ENCODE results near the gene CTBP2. TPM values are rescaled to one million over a fixed set of nuclear protein-coding genes. Genes with fewer than 3 reads are reported as not detected.

The CTBP2 gene
- total RNA-seq, 6 experiments from 2014 or later, result 3.2 to 8.2 (median 5.4) TPM

GRCh38 chr10:125087897-125088215, 72.5 kb downstream of the CTBP2 start:
- TF ChIP-seq CTCF (IDR thresholded peaks at IDR 0.05) (no peak), POLR2A (IDR thresholded peaks at IDR 0.05) (no peak)
- ATAC-seq, result no peak
- peaks cover 0 to 14% (median 6%) of the 10 kb centered on the region in 4 donors for H3K4me1 ChIP-seq
- no peak overlapping the region for H3K27ac ChIP-seq
- no peaks in the 10 kb centered on the region for H3K9me3 ChIP-seq
- intact Hi-C loops (cut with DNase I), result no loop called here
- no peak overlapping the region for H3K4me3 ChIP-seq
- H3K27me3 ChIP-seq, result no peaks in the 10 kb centered on the region
- no peak for DNase-seq
- WGBS (ENCODE audit: insufficient coverage, low coverage, low lambda C conversion rate, missing lambda C conversion rate), result 77% methylated on average over 7 of the region's 10 CpGs
- H3K36me3 ChIP-seq, result no peaks in the 10 kb centered on the region

GRCh38 chr10:125087191-125087896, 73.0 kb downstream of the CTBP2 start:
- Histone ChIP-seq H3K36me3 (no peaks in the 10 kb centered on the region), H3K4me3 (no peak overlapping the region), H3K4me1 (peaks cover 0 to 14% (median 6%) of the 10 kb centered on the region in 4 donors), H3K9me3 (no peaks in the 10 kb centered on the region), H3K27me3 (no peaks in the 10 kb centered on the region), H3K27ac (no peak overlapping the region)
- 81% methylated on average over 7 of the region's 14 CpGs for WGBS (ENCODE audit: insufficient coverage, low coverage, low lambda C conversion rate, missing lambda C conversion rate)
- DNase-seq, result peak in 1 of 3 donors; percentile 33
- TF ChIP-seq POLR2A (IDR thresholded peaks at IDR 0.05), result no peak
- TF ChIP-seq CTCF (IDR thresholded peaks at IDR 0.05), result no peak
- ATAC-seq, result no peak
- intact Hi-C loops (cut with DNase I), result no loop called here

- DNase-seq (no peak), ATAC-seq (no peak)
- TF ChIP-seq POLR2A (IDR thresholded peaks at IDR 0.05) (no peak), CTCF (IDR thresholded peaks at IDR 0.05) (no peak)
- H3K27ac ChIP-seq, result no peak overlapping the region
- H3K4me3 ChIP-seq, result no peak overlapping the region
- WGBS (ENCODE audit: insufficient coverage, low coverage, low lambda C conversion rate, missing lambda C conversion rate), result 79% methylated on average over 3 of the region's 9 CpGs
- H3K4me1 ChIP-seq, result peaks cover 0 to 17% (median 6%) of the 10 kb centered on the region in 4 donors
- no peaks in the 10 kb centered on the region for H3K9me3 ChIP-seq
- H3K27me3 ChIP-seq, result no peaks in the 10 kb centered on the region
- intact Hi-C loops (cut with DNase I), result no loop called here
- H3K36me3 ChIP-seq, result no peaks in the 10 kb centered on the region
Observed at GRCh38 chr10:125086691-125087090, 73.7 kb downstream of the CTBP2 start.

- Histone ChIP-seq H3K36me3 (no peaks in the 10 kb centered on the region), H3K27me3 (no peaks in the 10 kb centered on the region), H3K9me3 (no peaks in the 10 kb centered on the region), H3K4me1 (peaks cover 0 to 19% (median 6%) of the 10 kb centered on the region in 4 donors), H3K4me3 (no peak overlapping the region), H3K27ac (peak overlapping the region; percentile 20 to 38 (median 33))
- ATAC-seq (no peak), DNase-seq (no peak)
- WGBS (ENCODE audit: insufficient coverage, low coverage, low lambda C conversion rate, missing lambda C conversion rate), result 84% methylated on average over 7 of the region's 17 CpGs
- intact Hi-C loops (cut with DNase I), result no loop called here
- no peak for TF ChIP-seq POLR2A (IDR thresholded peaks at IDR 0.05)
- no peak for TF ChIP-seq CTCF (IDR thresholded peaks at IDR 0.05)
Observed at GRCh38 chr10:125085258-125086054, 74.9 kb downstream of the CTBP2 start.

Measured in right lobe of liver (tissue), 6 donors.